22Rv1 (cell line): ENCODE measurements around the gene EGFR.

Source experiments
- H3K27ac ChIP-seq: fragments of 450-650 bp; 2 replicates; pipeline ENCODE4 v1.5.1; 2017
- ZFX ChIP-seq: fragments of 450-650 bp; IDR thresholded peaks from 2 replicates; pipeline ENCODE4 v1.6.1; 2017; ENCODE audit warnings: antibody characterized with exemption, borderline replicate concordance
- TF ChIP-seq, protein P1 (sequence below): fragments of 450-650 bp; IDR thresholded peaks from 2 replicates; pipeline ENCODE4 v1.5.1; 2017; ENCODE audit warnings: mild to moderate bottlenecking

EGFR gene

GRCh38 chr7:55056577-55057480, 38.0 kb downstream of the EGFR start:
- no peak overlapping the region for H3K27ac ChIP-seq
- TF ChIP-seq ZFX: no peak
- TF ChIP-seq, protein P1, sequence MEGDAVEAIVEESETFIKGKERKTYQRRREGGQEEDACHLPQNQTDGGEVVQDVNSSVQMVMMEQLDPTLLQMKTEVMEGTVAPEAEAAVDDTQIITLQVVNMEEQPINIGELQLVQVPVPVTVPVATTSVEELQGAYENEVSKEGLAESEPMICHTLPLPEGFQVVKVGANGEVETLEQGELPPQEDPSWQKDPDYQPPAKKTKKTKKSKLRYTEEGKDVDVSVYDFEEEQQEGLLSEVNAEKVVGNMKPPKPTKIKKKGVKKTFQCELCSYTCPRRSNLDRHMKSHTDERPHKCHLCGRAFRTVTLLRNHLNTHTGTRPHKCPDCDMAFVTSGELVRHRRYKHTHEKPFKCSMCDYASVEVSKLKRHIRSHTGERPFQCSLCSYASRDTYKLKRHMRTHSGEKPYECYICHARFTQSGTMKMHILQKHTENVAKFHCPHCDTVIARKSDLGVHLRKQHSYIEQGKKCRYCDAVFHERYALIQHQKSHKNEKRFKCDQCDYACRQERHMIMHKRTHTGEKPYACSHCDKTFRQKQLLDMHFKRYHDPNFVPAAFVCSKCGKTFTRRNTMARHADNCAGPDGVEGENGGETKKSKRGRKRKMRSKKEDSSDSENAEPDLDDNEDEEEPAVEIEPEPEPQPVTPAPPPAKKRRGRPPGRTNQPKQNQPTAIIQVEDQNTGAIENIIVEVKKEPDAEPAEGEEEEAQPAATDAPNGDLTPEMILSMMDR: no peak

DNA sequence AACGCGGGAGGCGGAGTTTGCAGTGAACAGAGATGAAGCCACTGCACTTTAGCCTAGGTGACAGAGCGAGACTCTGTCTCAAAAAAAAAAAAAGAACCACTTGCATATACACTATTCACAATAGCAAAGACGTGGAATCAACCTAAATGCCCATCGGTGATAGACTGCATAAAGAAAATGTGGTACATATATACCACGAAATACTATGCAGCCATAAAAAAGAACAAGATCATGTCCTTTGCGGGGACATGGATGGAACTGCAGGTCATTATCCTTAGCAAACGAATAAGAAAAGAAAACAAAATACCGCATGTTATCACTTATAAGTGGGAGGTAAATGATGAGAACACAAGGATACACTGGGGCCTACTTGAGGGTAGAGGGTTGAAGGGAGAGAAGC, 39.5 kb downstream of the EGFR start:
- no peak overlapping the region for H3K27ac ChIP-seq
- TF ChIP-seq, protein P1: no peak
- no peak for TF ChIP-seq ZFX

DNA sequence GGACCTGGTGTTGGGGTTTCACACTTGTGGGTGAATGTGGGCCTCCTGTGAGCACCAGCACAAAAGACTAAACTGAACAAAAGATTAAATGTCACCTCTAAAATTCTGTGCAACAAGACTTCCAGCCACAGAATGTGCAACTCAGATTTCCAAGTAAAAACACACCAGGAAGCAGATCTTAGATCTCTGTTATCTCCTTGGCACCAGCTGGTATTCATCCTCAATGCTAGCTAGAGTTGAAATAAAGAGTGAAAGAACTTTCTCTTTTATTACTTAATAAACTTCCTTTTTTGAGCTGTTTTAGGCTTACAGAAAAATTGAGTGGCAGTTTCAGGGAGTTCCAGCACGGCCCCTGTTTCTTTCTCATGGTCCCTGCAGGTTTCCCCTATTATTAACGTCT, 40.2 kb downstream of the EGFR start:
- TF ChIP-seq, protein P1: no peak
- TF ChIP-seq ZFX: no peak
- no peak overlapping the region for H3K27ac ChIP-seq

- TF ChIP-seq, protein P1: no peak
- no peak for TF ChIP-seq ZFX
- H3K27ac ChIP-seq: no peak overlapping the region
Measured at GRCh38 chr7:55060085-55060484, 41.3 kb downstream of the EGFR start.

GRCh38 chr7:55060636-55061022, 41.8 kb downstream of the EGFR start:
- TF ChIP-seq, protein P1: no peak
- no peak for TF ChIP-seq ZFX
- no peak overlapping the region for H3K27ac ChIP-seq

- no peak overlapping the region for H3K27ac ChIP-seq
- TF ChIP-seq, protein P1: no peak
- no peak for TF ChIP-seq ZFX
Measured at GRCh38 chr7:55061726-55062499, 43.1 kb downstream of the EGFR start.

DNA sequence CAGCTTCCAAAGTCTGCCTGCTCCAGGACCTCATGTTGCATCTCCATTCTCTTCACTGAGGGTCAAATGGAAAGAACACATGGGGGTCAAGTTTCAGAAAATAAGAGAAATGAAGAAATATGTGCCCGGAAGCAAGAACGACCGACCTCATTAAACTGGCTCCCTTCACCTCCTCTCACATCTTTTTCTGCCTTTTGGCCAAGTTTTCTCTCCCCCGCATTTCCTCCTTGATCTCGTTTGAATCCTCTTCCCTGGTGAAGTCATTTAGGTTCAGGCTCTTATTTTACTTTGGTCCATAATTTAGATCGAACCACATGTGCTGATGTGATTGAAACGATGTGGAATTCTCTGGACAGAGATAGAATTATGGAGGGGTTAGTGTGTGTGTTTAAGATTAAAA, 44.2 kb downstream of the EGFR start:
- TF ChIP-seq ZFX: no peak
- TF ChIP-seq, protein P1: no peak
- no peak overlapping the region for H3K27ac ChIP-seq
